ENCODE data around the gene JUNB. TPM values are rescaled to one million over a fixed set of nuclear protein-coding genes. Genes with fewer than 3 reads are reported as not detected.

JUNB gene
- total and polyA plus RNA-seq, 2 of the 8 experiments (the other 6 are each of a cell fraction or from before 2014, with no cell fraction given): 7.4 to 10.0 TPM

DNA sequence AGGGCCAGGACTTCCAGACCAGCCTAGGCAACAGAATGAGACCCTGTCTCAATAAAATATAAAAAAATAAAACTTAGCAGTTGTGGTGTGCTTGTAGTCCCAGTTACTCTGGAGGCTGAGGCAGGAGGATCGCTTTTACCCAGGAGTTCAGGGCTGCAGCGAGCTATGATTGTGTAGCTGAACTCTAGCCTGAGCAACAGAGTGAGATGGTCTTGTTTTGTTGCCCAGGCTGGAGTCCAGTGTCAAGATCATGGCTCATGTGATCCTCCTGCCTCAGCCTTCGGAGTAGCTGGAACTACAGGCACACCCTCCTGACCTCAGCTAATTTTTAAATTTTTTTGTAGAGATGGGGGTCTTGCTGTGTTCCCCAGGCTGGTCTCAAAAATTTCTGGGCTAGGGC lies 4.3 kb upstream of the JUNB start:
- no peak overlapping the region for H3K4ac ChIP-seq (replicated peaks; ENCODE audit: insufficient read length, low read depth, low read length)
- H3K14ac ChIP-seq (ENCODE audit: insufficient read length): no peak overlapping the region
- peaks cover 0 to 1% of the 10 kb centered on the region in 2 experiments for H4K20me1 ChIP-seq (replicated peaks in 1 of 2; ENCODE audit: control insufficient read depth in 1 of 2, insufficient read depth in 2 of 2, low read length in 2 of 2)
- H2BK12ac ChIP-seq (ENCODE audit: low read depth, low read length): peak overlapping the region; percentile 90; the same call in 1 of the 2 replicates
- no peak for FAIRE-seq
- peaks cover 16 to 43% (median 27%) of the 10 kb centered on the region in 4 experiments for H3K4me1 ChIP-seq (replicated peaks in 1 of 4; ENCODE audit: control insufficient read depth in 3 of 4, insufficient read depth in 4 of 4, low read length in 3 of 4)
- peak overlapping the region; percentile 44; the same call in 1 of the 2 replicates for H2BK5ac ChIP-seq (ENCODE audit: low read depth, low read length)
- H3K27me3 ChIP-seq (replicated peaks in 1 of 4; ENCODE audit: control insufficient read depth in 3 of 4, extremely low read depth in 1 of 4, insufficient read depth in 3 of 4, low read length in 3 of 4): peaks cover 0 to 11% (median 7%) of the 10 kb centered on the region in 4 experiments; a peak in 5 of 7 replicates
- no peak overlapping the region for H2BK20ac ChIP-seq (ENCODE audit: low read length)
- H4K8ac ChIP-seq (ENCODE audit: extremely low read depth, insufficient read depth, low read length): no peak overlapping the region; the same call in 1 of the 2 replicates
- no peak overlapping the region for H3K18ac ChIP-seq (ENCODE audit: extremely low read depth, low read length)
- H3K9me3 ChIP-seq (ENCODE audit: insufficient read depth in 2 of 2, low read depth in 1 of 2, low read length in 1 of 2): no peaks in the 10 kb centered on the region
- H3K79me1 ChIP-seq (ENCODE audit: low read depth, low read length): no peaks in the 10 kb centered on the region; the same call in 1 of the 2 replicates
- ChIA-PET CTCF (ENCODE audit: partially characterized antibody) (interaction anchor here (3.0 to 4.5 kb wide), 3 partner anchors 9 to 13 kb away, joined by 14 to 39 read pairs (median 15); no protein-coding TSS in a partner anchor), POLR2A (ENCODE audit: partially characterized antibody) (interaction anchor here (1.7 to 3.5 kb wide), 4 partner anchors 9 to 13 kb away, joined by 5 to 33 read pairs (median 16); partner anchors contain the start of gene HOOK2)
- H3K4me2 ChIP-seq (ENCODE audit: insufficient read depth in 1 of 2, low read depth in 2 of 2, low read length in 2 of 2): no peak overlapping the region
- H3K23me2 ChIP-seq (ENCODE audit: low read depth, low read length): peaks cover 31% of the 10 kb centered on the region; the same call in 1 of the 2 replicates
- H4K91ac ChIP-seq (replicated peaks; ENCODE audit: insufficient read length, low read length): no peak overlapping the region
- H3K4me3 ChIP-seq (ENCODE audit: extremely low read depth in 1 of 4, insufficient read depth in 2 of 4, low read depth in 3 of 4, low read length in 4 of 4): no peak overlapping the region
- H2BK120ac ChIP-seq (replicated peaks; ENCODE audit: low read depth, low read length): no peak overlapping the region
- H3K23ac ChIP-seq (ENCODE audit: insufficient read length): no peak overlapping the region
- WGBS, 2 experiments (ENCODE audit: extremely low coverage in 1 of 2, insufficient coverage in 1 of 2, insufficient read length in 1 of 2, insufficient replicate concordance in 2 of 2, low coverage in 1 of 2, low lambda C conversion rate in 2 of 2, missing lambda C conversion rate in 1 of 2): 92% methylated on average over 3 of the region's 3 CpGs; no CpG with 5 or more reads in 1 of the 2 experiments
- no peaks in the 10 kb centered on the region for H3K79me2 ChIP-seq (ENCODE audit: control insufficient read depth in 1 of 2, insufficient read depth in 2 of 2, low read length in 2 of 2)
- no peaks in the 10 kb centered on the region for H3K36me3 ChIP-seq (ENCODE audit: control insufficient read depth in 2 of 4, insufficient read depth in 4 of 4, low read length in 3 of 4)
- H2AFZ ChIP-seq (ENCODE audit: low read length): no peak overlapping the region
- H3K56ac ChIP-seq (replicated peaks; ENCODE audit: insufficient read length, low read depth, low read length): no peak overlapping the region
- H2AK5ac ChIP-seq (ENCODE audit: low read depth, low read length): peak overlapping the region; percentile 88; the same call in 1 of the 2 replicates
- no peak for DNase-seq (ENCODE audit: low read depth in 1 of 2, low spot score in 2 of 2)
- H3K27ac ChIP-seq (ENCODE audit: low read depth, low read length): no peak overlapping the region
- H2BK15ac ChIP-seq (ENCODE audit: low read length): 0 out of 2 replicates have a peak overlapping the region, but pooled peaks have one; percentile 95
- no peak overlapping the region for H4K5ac ChIP-seq (ENCODE audit: insufficient read length, low read depth, low read length)
- H3K9ac ChIP-seq (replicated peaks in 1 of 4; ENCODE audit: extremely low read depth in 1 of 4, low read depth in 3 of 4, low read length in 3 of 4): no peak overlapping the region
- TF ChIP-seq KDM1A (IDR thresholded peaks at IDR 0.05; ENCODE audit: borderline replicate concordance, low read length) (no peak), POLR2A (IDR thresholded peaks at IDR 0.05; ENCODE audit: control extremely low read depth in 1 of 2, low read depth in 2 of 2, low read length in 2 of 2) (no peak), POU5F1 (IDR thresholded peaks at IDR 0.05; ENCODE audit: low read depth, low read length) (no peak), GABPA (IDR thresholded peaks at IDR 0.05; ENCODE audit: borderline replicate concordance, insufficient read depth, low read length) (no peak), RXRA (IDR thresholded peaks at IDR 0.05; ENCODE audit: insufficient read depth, low read depth, low read length) (no peak), CHD2 (IDR thresholded peaks at IDR 0.05; ENCODE audit: low read length) (no peak), ZNF274 (IDR thresholded peaks at IDR 0.05; ENCODE audit: borderline replicate concordance, extremely low read depth, low read length) (no peak), CTCF (IDR thresholded peaks at IDR 0.05; ENCODE audit: control extremely low read depth in 1 of 3, insufficient read depth in 1 of 3, low read depth in 1 of 3, low read length in 3 of 3) (no peak), TEAD4 (IDR thresholded peaks at IDR 0.05; ENCODE audit: low read depth, low read length) (no peak), BACH1 (IDR thresholded peaks at IDR 0.05; ENCODE audit: low read length) (no peak), SAP30 (IDR thresholded peaks at IDR 0.05; ENCODE audit: insufficient read depth, insufficient replicate concordance, low read length) (no peak)
